Suppressor macrophage treated with lipopolysaccharide for 4 hours (primary cell): Measurements from ENCODE around the gene TIGD6.
"Not testable (repeated sequence)": the region's sequence is repeated elsewhere in the genome, so short reads cannot be mapped to it uniquely, and the experiment has no call there.

Source experiments
- DNase-seq: peaks from one replicate; pipeline ENCODE4 v3.0.0-alpha.2; 2020

Gene TIGD6

DNA sequence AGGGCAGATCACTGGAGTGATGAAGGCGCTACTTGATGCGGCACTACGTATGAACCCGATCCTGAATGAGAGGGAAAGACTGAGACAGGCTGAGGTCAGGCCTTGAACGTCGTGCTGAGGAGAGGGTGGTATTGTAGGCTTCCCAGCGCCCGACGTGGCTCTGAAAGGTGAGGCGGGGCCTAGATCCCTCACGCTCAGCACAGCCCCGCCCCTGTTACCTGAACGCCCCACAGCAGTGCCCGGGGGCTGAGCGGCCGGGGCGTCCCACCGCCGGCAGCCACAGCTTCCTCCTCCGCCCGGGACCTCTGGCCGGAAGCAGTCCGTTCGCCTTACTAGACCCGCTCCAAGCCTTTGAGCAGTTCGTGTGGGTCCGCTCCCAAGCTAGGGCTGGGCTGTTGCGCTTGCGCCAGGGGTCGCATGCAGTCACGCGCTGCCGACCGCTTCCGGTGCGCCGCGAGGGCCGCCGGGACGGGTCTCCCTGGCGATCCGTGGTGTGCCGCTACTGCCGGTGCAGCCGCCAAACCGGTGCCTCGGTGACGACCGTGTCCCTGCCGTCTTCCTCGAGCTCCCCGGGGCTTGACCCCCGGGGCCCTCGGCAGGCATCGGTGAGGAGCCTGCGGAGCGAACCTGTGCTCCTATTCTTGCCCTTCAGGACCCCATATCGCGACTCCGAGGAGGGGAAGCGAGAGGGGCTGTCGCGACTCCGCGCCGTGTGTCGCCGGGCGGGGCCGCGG lies at the start of gene TIGD6, which contains the start of gene HMGXB3:
TSS of gene TIGD6 (minus strand) at position 399 of the 734 bp plus-strand sequence. CDS start 4,306 bp downstream, outside the sequence.
TSS of gene HMGXB3 (plus strand) at position 484 of the 734 bp plus-strand sequence. CDS start 4,114 bp downstream, outside the sequence.
- peak; percentile 95 for DNase-seq

DNA sequence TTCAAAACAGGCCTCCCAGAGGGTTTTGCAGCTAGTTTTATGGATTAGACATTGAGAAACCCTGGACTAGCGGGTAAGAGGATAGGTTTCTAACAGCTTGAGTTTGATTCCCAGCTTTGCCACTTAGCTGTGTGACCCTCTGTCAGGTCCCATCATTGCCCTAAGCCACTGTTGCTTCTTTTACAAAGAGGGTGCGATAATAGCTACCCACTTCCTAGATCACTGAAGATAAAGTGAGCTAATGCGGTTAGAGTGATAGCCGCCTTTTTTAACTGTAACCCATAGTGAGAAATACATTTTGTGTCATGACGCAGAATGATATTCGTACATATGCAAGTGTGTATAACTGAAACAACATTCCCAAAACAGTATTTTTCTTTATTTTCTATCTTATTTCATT lies 45.6 kb upstream of the TIGD6 start:
- no peak for DNase-seq

DNA sequence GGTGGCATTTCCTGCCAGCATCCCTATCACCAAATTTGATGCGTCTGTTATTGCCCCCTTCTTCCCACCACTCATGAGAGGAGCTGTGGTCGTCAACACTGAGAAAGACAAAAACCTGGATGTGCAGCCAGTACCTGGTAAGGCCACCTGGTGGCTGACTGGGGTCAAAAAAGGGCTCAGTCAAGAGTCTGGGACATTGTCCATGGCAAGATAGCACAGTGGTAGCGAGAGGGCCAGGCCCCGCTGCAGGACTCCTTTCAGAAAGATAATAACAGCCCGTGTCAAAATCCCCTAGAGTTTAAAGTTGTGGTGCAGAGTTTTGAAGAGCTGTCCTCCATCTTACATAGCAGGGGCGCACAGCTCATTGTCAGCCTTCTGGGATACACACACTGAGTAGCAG lies 45.1 kb upstream of the TIGD6 start:
- no peak for DNase-seq

DNA sequence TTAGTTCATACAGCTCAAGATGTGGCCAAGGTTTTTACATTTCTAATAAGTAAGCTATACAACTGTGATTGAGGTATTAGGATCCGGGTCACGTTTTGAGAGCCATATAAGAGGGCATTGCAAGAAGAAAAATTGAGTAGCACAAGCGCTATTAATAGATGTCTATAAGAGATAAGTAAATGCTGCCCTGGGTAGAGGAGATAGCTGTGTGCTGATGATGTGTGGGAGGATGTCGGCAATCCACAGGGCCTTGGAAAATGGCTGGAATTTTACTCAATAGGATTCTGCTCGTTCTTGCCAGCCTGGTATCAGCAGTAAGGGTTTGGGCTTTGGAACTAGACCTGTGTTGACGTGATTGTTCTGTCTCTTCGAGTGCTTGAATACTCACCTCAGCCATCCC lies 44.3 kb upstream of the TIGD6 start:
- DNase-seq = no peak

DNA sequence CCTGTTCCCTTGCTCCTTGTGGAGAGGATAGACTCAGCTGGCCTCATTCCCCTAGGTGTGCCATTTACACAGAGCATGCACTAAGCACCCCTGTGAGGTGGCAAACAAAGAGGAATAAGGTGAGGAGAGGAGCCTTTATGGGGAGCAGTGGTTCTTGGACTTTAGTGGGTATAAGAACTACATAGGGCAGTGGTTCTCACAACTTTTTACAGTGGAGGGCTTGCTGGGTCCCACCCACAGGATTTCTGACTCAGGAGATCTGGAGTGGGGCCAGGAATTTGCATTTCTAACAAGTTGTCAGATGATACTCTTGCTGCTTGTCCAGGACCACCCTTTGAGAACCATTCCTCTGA lies 43.9 kb upstream of the TIGD6 start:
- no peak for DNase-seq

DNA sequence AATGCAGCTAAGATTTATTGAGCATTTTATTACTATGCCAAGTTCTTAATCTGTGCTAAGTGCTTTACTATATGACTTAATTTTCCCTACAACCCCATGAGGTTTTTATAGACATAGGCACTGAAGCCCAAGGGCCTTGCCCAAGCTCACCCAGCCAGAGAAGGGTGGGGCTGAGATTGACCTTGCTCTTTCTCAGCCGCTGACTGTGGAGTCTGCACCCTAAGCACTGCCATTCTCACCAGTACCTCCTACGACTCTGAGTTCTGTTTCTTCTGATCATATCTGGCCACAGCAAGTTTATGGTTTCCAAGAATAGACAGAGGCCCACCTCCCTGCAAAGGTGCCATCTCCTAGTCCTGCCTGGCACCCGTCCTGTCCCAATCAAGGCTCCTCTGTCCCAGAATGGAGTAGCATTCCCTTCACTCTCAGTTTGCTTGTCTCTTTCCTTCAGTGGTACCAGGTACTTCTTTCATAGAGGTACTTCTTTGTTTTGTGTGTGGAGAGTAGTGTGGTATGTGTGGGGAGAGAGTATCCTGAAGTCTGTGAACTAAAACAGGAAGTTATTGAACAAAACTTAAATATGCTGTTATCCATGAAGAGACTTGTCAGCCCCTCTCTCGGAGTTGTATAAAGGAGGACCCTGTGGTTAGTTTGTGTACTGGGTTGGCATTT lies 43.3 kb upstream of the TIGD6 start:
- no peak for DNase-seq

DNA sequence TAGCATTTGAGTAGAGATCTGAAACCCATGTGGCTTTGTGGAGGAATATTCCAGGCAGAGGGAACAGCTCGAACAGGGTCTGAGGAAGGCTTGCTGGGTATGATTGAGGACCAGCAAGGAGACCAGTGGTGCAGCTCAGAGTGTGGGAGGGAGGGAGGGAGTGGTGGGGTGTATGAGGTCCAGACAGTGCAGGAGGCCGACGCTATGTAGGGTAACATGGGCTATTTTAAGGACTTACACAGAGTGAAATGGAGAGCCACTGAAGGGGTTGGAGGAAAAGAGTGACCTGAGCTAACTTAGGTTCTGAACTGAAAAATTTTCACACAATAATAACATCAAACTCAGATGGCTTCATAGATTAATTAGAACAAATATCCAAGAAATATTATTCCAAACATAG lies 42.0 kb upstream of the TIGD6 start:
- no peak for DNase-seq

DNA sequence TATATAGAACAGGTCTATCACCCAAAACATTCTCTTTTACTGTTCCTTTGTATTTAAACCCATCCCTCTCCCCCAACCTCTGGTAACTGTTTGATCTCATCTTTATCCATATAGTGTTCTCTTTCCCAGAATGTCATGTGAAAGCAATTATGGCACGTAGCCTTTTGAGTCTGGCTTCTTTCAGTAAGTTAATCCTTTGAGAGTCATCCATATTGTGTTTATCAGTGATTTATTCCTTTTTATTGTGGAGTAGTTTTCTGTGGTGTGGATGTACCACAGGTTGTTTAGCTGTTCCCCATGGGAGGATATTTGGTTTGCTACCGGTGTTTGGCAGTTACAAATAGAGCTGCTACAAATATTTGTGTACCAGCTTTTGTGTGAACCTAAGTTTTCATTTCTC lies 38.1 kb upstream of the TIGD6 start:
- no peak for DNase-seq

DNA sequence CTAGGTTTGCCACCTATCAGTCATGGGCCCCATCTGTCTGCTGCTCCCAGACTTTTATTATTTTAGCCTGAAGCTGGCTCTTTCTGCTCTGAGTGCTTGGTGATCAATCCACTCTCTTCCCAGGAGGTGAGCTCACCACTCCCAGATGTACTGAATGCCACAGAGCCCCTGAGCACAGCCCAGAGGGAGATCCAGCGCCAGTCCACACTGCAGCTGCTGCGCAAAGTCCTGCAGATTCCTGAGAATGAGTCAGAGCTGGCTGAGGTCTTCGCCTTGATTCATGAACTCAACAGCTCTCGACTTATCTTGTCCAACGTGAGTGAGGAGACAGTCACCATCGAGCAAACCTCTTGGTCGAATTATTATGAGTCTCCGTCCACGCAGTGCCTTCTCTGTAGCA lies 36.1 kb upstream of the TIGD6 start:
- no peak for DNase-seq

DNA sequence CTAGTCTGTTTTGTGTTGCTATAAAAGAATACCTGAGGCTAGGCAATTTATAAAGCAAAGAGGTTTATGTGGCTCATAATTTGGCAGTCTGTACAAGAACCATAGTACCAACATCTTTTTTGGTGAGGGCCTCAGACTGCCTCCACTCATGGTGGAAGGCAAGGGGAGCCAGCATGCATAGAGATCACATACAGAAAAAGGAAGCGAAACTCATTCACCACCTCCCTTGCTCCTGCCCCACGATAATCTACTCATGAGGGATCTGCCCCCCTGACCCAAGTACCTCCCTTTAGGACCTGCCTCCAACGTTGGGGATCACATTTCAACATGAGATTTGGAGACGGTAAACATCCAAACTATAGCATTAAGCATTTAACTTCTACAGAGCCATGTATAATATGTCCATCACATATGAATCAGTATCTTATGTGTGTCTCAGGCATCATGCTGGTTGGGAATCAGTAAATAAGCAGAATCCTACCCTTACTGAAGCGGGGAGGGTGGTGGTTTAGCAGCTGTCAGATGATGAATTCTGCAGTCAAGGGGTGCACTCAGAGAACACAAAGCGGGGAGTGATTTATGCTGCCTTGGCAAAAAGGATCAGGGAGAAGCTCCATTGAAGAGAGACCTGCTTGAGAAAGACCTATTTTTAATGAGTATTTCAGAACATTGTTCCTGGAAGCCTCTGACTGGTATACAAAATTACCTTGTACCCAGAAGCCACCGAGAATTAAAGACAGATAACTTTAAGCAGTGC lies 34.9 kb upstream of the TIGD6 start:
- DNase-seq = no peak

DNA sequence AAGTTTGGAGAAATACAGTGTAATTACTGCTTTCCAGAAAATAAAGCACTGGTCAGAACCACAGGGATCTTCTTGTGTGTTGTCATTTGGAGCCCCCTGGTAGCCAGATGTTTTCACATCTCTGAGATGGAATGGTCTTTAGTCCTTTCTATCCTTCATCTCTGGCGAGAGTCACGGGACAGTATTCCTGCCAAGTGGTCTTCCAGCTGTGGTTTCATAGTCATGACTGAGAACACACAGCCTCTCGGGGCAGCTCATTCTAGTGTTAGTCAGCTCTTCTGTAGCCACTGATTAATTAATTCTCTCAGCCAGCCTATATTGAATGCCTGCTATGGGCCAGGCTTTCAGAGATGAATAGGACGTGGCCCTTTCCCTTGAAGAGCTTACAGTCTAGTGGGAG lies 34.2 kb upstream of the TIGD6 start:
- DNase-seq = no peak

DNA sequence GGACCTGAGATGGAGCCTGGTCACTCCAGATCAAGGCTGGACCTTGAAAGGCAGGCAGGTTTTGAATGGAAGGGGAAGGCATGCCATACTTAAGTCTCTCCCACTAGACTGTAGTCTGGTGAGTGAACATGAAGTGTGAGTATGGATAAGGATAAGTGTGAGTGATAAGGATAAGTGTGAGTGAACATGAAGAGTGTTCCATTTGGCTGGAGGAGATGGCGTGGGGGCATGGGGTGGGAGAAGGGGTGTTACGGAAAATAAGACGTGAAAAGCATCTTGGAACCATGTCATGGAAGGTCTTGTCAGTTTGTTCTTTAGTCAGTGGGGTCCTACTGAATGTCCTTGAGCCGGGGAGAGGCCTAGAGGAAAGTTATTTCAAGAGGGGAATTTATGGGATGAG lies 32.9 kb upstream of the TIGD6 start:
- no peak for DNase-seq

DNA sequence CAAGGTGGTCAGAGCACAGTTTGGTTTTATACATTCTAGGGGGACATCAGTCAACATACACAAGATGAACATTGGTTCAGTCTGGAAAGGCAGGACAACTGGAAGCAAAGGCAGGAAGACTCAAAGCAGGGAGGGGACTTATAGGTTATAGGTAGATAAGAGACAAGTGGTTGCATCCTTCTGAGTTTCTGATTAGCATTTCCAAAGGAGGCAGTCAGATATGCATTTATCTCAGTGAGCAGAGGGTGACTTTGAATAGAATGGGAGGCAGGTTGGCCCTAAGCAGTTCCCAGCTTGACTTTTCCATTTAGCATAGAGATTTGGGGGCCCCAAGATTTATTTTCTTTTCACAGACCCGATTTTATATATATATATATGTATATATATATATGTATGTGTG lies 27.6 kb upstream of the TIGD6 start:
- DNase-seq = not testable (repeated sequence)

DNA sequence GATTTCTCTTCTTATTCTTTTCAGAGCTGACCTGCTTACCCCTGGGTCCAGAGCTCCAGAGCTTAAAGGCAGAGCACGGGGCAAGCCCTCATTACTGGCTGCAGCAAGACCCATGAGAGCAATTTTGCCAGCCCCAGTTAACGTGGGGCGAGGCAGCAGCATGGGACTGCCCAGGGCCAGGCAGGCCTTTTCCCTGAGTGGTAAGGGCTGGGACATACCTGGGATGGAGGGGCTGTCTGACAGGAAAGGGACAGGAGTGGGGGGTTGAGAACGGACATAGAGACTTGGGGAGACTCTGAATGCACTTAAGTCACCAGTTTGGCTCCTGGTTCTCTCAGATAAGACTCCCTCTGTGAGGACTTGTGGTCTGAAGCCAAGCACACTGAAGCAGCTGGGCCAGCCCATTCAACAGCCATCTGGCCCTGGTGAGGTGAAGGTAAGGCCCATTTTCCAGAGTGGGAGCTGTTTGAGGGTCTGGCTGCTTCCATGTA lies 26.3 kb upstream of the TIGD6 start:
- no peak for DNase-seq

DNA sequence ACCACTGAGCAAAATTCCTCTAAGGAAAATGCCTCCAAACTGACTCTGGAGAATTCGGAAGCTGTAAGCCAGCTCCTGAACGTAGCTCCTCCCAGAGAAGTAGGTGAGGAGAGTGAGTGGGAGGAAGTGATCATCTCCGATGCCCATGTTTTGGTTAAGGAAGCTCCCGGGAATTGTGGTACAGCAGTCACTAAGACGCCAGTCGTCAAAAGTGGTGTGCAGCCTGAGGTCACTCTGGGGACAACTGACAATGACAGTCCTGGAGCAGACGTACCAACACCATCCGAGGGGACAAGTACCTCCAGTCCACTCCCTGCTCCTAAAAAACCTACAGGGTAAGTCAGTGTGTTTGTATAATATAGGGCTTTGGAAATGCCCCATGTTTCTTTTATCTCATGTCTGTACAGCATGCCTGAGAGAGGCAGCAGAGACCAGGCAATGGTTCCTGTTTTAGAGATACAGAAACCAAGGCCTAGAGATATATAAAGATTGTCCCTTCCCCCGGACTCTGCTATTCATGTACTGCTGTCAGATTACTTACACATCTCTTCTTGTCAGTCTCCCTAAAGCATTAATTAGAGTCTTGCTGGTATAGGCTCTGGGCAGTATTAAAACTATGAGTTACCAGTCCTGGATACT lies 24.0 kb upstream of the TIGD6 start:
- no peak for DNase-seq

DNA sequence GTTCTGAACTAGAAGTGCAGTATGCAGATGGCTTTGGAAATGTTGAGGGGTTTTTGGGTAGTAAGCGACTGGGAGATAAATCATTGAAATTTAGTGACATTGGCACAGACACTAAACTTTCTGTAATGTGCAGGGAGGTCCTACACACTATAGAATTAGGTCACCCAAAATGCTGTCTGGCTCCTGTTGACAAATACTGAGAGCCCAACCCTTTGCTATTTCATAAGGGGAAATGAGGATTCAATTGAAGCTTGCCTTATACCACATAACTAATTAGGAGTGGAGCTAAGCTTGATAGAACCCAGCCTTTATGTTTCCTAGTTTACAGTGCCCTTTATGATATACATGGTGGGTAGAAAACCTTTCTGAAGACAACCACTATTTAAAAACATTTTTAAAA lies 22.7 kb upstream of the TIGD6 start:
- DNase-seq = peak; percentile 14

DNA sequence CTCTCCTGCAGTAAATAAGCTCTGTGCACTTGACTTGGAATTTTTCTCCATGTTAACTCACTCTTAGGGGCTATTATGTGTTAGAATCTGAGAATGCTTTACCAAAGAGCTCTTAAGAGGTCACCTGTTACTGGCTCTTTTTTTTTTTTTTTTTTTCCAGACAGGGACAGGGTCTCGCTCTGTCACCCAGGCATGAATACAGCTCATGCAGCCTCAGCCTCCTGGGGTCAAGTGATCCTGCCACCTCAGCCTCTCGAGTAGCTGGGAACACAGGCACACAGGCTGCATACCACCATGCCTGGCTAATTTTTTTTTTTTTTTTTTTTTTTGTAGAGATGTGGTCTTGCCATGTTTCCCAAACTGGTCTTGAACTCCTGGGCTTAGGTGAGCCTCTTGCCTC lies 22.2 kb upstream of the TIGD6 start:
- no peak for DNase-seq

DNA sequence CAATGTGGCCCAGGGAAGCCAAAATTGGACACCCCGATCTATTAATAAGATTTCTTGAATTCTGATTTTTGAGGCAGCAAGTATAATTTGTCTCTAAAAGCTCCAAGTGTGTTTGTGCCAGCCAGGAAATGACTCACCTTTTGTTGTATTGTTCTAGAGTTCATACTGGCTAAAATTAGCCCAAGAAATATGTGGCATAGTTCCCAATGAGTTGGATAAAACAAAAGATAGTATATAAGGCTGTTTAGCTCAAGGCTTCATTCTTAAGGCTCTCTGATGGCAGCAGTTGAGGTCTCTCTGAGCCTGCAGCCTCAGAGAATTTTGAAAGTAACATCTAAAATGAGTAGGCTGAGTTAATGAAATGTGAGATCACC lies 21.7 kb upstream of the TIGD6 start:
- DNase-seq = peak; percentile 7

DNA sequence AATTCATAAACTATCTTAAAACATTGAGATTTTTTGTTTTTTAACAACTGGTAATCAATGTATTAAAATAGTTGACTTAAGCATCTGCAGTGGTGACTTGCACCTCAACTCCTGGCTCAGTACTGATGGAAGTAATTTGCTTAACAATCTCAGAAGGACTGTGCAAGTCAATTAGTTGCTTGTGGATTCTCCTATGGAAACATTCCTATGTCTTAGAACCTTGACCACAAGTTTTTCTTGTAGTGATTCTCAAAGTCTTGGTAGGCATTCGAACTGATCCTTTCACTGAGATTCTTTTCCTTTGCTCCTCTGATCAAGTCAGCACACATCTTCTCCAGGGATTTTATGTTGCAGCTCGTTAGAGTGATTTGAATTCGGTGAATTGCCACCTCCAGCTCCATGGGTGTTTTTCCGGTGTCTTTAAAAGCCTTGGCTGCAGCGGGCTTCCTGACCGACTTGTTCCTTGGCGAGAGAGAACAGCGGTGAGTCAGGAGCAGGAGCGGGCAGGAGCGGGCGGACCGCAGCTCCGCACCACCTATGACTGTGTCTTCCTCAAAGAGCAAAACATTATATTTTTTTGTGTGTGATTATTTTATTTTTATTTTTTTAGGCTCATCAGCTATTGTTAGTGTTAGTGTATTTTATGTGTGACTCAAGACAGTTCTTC lies 21.2 kb upstream of the TIGD6 start:
- DNase-seq = no peak

DNA sequence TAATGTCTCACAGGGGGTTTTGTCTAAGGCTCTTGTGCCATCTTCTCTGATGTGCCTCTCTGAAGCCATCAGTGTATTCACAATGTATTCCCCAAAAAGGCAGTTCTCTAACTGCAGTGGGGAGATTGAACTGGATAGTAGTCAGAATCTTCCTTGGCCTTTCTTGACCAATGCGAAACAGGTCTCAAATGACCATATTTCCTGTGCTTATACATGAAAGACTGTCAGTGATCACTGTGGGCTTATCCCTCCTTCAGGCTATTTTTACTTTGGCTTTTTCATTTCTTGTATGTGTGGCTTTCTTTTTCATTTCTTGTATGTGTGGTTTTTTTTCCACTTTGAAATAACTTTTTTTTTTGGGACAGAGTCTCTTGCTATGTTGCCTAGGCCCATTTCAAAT lies 19.8 kb upstream of the TIGD6 start:
- DNase-seq = no peak

DNA sequence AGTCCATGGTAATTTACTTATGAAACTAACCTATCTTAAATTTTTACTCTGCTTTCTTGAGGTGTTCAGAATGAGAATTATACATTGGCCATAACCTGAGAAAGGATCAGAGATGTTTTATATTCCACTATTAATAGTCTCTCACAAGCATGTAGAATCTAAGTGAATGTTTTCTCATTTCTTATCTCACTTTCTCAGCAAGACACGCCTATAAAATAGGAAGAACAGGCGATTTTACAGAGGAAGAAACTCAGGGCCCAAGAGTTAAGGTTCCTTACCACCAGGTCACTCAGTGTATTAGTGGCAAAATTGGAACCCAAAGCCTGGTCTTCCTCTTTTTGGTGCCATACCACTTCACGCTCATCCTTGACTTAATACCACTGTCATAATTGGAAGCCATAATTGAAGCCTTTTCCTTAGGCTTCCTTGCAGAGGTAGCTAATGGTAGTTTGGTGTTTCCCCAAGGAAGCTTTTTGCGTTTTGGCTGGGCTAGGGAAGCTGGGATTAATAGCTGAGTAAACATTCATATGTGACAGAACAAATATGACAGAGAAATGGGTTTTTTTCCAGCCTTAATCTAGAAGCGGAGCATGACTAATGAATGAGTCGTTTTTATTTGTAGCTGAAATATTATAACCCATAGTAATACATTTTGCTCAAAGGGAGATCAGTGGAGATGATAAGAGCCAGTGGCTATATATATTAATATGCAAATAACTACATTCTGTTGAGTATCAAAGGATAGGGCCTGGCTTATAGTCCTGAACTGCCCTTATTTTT lies 17.0 kb upstream of the TIGD6 start:
- DNase-seq = peak; percentile 15

DNA sequence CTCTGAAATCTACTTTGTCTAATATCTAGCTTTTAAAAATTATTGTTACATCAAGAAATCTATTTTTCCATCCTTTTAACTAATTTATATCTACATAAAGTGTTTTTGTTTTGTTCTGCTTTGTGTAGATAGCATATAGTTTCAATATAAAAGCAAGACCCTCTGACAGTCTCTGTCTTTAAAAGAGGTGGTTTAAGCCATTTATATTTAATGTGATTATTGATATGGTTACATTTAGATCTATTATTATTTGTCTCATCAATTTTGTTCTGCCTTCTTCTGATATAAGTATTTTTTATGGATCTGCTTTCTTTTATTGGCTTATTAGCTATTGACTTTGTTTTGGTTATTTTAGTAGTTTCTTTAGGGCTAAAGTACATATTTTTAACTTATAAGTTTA lies 16.1 kb upstream of the TIGD6 start:
- no peak for DNase-seq
